ENCODE measurements around the gene GALNT9.
"Not testable (repeated sequence)": the region's sequence is repeated elsewhere in the genome, so short reads cannot be mapped to it uniquely, and the experiment has no call there.

The GALNT9 gene

DNA sequence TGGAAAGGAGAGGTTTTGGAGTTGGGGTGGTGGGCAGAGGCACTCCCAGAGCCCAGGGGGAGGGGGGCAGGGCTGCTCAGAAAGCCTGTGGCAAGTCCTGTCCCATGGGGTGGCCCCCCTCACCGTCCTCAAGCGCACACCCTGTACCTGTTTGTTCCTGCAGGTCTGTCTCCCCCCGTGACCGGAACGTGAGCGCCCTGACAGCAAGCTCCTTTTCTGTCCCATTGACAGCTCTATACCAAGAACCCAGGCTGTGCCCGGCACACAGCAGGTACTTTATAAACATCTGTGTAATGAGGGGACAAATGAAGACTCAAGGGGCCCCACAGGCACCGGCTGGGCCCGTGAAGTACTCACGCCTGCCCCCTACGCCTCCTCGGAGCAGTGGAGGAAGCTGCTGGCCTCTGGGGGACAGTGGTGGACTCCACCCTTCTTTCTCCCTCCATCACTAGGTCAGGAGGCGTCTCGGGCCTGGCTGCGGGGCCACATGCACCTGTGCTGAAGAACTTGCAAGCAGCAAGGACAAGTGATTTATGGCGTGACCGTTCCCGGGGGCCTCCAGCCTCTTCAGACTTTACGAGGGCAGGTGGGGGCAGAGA lies 65.8 kb downstream of the GALNT9 start:
- no peak for DNase-seq

GRCh38 chr12:132263061-132263360 lies 66.4 kb downstream of the GALNT9 start:
- no peak for DNase-seq

- no peak for DNase-seq
Observed at GRCh38 chr12:132262256-132263060, 66.9 kb downstream of the GALNT9 start.

DNA sequence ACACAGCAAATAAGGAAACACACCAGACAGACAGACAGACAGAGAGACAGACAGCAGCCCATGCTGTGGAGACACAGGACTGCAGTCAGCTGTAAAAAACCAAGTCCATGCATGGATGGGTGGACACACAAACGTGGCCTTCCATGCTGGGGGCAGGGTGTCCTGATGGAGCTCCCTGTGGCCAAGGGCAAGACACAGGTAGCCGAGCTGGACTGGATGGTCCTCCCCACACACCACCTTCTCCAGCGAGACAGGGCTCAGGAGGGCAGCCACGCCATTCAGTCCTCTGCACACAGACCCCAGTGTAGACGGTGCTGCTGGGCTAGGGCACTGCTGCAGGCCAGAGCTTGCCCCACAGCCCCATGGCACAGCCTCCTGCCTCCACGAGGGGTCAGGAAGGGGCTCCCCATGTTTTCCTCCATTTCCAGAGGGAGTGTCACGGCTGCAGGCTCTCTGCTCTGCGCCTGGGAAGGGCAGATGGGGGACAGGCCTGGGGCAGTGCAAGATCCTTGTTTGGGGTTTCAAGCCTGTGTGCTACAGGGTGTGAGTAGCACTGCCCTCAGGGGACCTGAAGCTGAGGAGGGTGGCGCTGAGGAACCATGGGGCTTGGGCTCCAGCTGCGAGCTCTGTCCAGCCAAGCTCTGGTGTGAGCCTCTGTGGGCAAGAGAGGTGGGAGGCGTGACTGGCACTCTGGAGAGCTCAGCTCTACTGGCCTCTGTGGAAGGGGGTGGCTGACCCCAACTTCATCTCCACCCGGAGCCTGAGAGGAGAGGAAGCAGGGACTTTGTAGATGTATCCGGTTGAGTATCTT lies 67.9 kb downstream of the GALNT9 start:
- DNase-seq, result no peak

- DNase-seq, result no peak
Observed at GRCh38 chr12:132260721-132261120, 68.7 kb downstream of the GALNT9 start.

DNA sequence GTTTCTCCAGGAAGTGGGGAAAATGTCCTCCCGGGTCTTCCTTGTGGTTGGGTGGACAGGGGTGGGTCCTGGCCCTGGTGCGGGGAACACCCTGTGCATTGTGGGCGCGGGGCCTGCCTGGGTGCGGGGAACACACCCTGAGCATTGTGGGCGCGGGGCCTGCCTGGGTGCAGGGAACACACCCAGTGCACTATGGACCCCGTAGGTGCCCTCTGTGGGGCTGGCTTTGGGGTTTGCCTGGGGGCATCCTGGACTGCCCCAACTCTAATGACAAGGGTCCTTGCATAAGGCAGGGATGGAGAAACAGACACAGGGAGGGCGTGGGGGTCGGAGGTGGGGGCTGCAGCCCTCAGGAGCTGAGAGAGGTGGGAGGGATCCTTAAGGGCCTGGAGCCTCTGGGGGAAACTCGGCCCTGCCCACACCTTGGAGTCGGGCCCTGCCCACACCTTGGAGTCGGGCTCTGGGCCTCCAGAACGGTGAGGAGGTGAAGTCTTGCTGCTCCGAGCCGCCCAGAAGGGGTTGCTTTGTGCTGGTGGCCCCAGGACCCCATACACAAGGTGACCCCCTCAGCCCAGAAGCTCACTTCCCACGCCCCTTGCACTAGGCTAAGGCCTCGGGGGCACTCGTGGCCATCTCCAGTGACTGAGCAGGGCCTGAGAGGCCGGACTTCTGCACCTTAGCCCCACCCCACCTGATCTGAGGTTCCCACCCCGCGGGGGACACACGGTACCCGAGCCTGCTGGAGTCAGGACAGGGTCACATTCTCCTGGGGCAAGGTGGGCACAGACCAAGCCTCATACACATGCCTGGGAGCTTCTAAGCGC lies 69.3 kb downstream of the GALNT9 start:
- DNase-seq, result no peak

DNA sequence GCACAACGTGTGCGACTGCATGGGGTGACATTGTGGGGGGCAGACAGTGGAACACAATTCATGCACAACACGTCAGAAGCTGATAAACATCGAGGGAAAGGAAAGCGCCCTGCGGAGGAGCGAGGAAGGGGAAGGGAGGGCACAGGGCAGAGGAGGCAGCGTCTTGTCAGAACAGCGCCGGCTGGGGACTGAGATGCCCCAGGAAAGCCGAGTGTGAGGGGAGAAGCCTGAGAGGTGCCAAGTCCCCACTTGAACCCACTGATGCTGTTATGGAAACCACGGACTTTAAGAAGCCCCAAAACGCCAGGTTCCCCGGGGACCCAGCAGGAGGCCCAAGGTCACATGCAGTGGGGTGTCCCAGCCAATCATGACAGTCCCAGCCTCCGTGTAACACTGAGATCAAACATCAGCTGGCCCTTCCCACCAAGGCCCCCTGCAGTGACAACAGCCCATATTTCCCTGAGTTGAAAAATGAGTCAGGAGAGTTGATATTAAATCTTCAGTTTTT lies 70.0 kb downstream of the GALNT9 start:
- DNase-seq, result peak; percentile 54

- DNase-seq, result no peak
Observed at GRCh38 chr12:132258543-132258942, 70.8 kb downstream of the GALNT9 start.

- DNase-seq, result no peak
Observed at GRCh38 chr12:132257955-132258490, 71.4 kb downstream of the GALNT9 start.

DNA sequence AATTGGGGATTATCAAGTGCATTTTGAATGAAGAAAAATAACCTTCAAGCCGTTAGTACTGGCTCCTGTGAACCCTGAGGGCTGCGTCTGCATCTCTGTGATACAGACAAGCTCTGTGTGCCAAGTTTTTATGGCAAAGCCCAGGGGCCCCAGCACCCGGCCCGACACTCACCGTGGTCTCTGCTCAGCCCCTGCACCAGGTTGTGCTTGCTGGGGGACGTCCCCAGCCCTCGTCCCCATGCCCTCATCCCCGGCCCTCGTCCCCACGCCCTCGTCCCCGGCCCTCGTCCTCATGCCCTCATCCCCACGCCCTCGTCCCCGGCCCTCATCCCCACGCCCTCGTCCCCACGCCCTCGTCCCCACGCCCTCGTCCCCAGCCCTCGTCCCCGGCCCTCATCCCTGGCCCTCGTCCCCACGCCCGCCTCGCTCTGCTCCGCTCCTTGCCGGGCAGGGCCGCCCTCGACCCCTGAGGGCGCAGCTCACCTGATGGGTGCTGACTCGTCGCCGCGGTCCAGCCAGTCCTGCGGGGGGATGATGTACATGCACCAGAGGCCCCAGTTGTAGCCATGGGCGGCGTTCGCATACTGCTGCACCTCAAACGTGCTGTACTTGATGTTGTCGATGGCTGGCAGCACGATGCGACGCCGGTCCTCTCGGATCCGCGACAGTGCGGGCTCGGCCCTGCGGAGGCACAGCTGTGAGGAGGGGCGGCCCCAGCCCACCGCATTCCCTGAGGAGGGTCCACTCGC lies 72.0 kb downstream of the GALNT9 start:
- no peak for DNase-seq

- DNase-seq, result no peak
Observed at GRCh38 chr12:132256646-132257045, 72.7 kb downstream of the GALNT9 start.

GRCh38 chr12:132255642-132256041 lies 73.7 kb downstream of the GALNT9 start:
- DNase-seq, result no peak

- no peak for DNase-seq
Observed at GRCh38 chr12:132253698-132254480, 75.5 kb downstream of the GALNT9 start.

DNA sequence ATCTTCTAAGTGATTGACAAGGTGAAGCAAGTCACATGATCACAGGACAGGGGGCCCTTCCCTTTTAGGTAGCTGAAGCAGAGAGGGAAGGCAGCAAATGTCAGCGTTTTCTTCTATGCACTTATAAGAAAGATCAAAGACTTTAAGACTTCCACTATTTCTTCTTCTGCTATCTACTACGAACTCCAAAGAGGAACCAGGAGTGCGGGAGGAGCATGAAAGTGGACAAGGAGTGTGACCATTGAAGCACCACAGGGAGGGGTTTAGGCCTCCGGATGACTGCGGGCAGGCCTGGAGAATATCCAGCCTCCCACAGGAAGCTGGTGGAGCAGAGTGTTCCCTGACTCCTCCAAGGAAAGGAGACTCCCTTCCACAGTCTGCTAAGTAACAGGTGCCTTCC lies 76.4 kb downstream of the GALNT9 start:
- not testable (repeated sequence) for DNase-seq

- no peak for DNase-seq
Observed at GRCh38 chr12:132251741-132252490, 77.5 kb downstream of the GALNT9 start.

DNA sequence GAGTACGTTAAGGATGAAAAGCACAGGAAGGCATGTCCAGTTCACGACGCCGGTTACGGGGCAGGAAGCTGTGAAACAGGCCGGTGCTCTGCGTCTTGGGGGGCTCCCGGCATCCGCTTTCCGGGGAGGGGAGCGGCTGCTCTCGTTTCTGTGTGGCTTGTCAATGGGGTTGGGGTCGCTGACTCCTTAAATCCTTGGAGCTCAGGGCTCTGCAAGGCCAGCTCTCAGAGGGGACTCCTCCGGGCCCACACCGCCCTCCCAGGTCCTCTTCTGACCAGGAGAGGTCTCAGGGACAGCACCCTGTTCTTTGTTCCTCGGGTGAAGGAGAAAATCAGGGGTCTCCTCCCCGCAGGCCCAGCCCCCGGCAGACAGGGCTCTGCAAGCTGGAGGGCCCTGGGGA lies 78.1 kb downstream of the GALNT9 start:
- no peak for DNase-seq

DNA sequence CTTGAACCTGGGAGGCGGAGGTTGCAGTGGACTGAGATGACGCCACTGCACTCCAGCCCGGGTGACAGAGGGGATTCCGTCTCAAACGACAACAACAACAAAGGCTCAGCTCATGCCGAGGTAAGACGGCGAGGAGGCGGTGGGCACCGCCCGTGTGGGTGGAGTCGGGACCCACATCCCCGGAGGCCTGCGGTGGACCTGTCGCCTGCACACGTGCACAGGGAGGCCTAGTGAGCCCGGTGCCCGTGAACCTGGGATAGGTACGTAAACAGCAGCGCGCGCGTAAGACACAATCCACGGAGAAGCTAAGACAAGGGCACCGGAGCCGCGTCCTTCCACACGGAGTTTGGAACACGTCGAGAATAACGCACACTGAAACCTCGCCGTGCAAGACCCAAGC lies 78.7 kb downstream of the GALNT9 start:
- DNase-seq, result no peak

DNA sequence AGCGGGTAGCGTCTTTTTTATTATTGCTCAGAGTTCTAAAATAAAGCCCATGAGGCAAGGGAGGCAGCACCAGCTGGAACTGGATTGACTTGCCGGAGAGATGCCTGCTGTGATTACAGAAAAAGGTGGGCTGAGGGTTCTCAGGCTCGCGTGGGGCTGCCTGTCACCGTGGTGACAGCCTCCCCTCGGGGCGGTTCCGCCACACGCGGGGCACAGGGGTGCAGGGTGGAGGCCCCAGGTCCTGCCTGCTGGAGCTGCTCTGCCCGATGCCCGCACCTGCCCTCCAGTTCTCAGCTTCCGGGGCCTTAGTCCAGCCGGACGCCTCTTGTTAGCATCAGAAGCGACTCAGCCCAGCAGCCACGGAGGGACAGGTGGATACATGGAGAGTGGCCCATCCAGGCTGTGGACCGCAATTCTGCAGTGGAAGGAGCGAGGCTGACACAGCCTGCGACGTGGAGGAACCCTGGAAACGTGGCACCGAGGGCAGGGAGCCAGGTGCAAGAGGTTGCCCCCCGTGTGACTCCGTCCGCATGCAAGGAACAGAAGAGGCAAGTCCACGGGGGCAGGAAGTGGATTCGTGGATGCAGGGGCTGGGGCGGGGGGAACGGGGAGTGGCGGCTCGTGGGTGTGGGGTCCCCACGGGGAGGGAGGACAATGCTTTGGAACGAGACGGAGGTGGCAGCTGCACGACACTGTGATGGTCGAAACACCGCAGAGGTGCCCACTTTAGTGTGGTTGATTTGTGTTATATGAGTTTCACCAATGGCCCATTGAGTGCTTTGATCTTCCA lies 79.5 kb downstream of the GALNT9 start:
- no peak for DNase-seq

DNA sequence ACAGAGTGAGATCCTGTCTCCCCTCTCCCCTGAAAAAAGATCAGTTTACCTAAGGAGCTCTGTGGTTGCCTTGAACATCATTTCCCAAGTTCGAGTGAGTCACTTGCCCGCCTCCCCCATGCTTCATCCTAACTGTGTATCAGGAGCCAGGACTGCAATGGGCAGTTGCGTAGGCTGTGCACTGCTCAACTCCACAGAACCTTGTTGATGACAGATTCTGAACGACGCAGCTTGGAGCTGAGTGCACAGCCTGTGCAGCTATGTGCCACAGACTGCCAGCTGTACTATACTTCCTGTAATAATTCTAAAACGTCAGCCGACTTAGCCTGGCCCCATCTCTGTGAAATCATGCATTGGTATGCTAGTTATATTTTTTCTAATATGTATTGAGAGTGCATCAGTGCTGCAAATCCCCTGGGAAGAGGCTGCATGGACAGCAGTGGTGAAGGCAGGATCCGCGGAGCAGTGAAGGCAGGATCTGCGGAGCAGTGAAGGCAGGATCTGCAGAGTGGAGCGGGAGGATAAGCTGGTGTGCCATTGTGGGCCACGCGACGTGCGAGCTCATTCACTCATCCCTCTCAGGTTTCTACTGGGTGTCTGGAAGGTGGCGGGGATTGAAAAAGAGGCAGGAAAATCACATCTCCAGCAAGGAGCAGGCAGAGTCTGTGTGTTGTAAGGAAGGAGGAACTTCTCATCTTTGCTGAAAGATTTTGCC lies 80.8 kb downstream of the GALNT9 start:
- peak; percentile 27 for DNase-seq
